PFSK-1 (cell line): Measurements from ENCODE around the gene RAD51B.

Experiments
- FOXP2 ChIP-seq: optimal IDR thresholded peaks from 2 replicates; pipeline ENCODE3; 2011; ENCODE audit warnings: borderline replicate concordance, control low read depth, inconsistent platforms; ENCODE audit not compliant: insufficient read depth; ENCODE audit errors: extremely low read length, extremely low read depth
- POLR2AphosphoS5 ChIP-seq: IDR thresholded peaks from 2 replicates; pipeline ENCODE4 v1.6.1; 2012; ENCODE audit warnings: low read depth, mild to moderate bottlenecking, control low read depth, low read length, moderate library complexity
- REST ChIP-seq, 2 experiments: IDR thresholded peaks; 2 replicates each; pipeline versions ENCODE4 v1.6.1 to v1.8.0; 2011 to 2012; ENCODE audit warnings: low read depth in 2 of 2, low read length in 2 of 2, control low read depth in 1 of 2, inconsistent platforms in 1 of 2, mild to moderate bottlenecking in 1 of 2, moderate library complexity in 1 of 2; ENCODE audit not compliant: insufficient read depth in 1 of 2
- SIN3A ChIP-seq: IDR thresholded peaks from 2 replicates; pipeline ENCODE4 v1.6.1; 2012; ENCODE audit warnings: mild to moderate bottlenecking, low read length, moderate library complexity, borderline replicate concordance; ENCODE audit not compliant: insufficient read depth
- TAF1 ChIP-seq: IDR thresholded peaks from 2 replicates; pipeline ENCODE4 v1.6.1; 2012; ENCODE audit warnings: low read length, control low read depth, borderline replicate concordance; ENCODE audit not compliant: insufficient read depth

Gene RAD51B

GRCh38 chr14:68331426-68331825, 511.8 kb downstream of the RAD51B start:
- no peak for TF ChIP-seq TAF1
- no peak for TF ChIP-seq SIN3A
- no peak for TF ChIP-seq REST (IDR thresholded peaks at IDR 0.05; ENCODE audit: insufficient read depth in 1 of 2, low read depth in 2 of 2, low read length in 2 of 2)

- no peak for TF ChIP-seq FOXP2
These were observed 512.4 kb downstream of the RAD51B start for GRCh38 chr14:68331991-68332390.

- TF ChIP-seq TAF1 (no peak), REST (IDR thresholded peaks at IDR 0.05; ENCODE audit: insufficient read depth in 1 of 2, low read depth in 2 of 2, low read length in 2 of 2) (no peak), POLR2AphosphoS5 (no peak), FOXP2 (no peak), SIN3A (no peak)
These were observed 513.7 kb downstream of the RAD51B start for GRCh38 chr14:68333262-68333661.

- TF ChIP-seq POLR2AphosphoS5 = no peak
- TF ChIP-seq FOXP2 = no peak
- TF ChIP-seq TAF1 = no peak
- TF ChIP-seq REST (IDR thresholded peaks at IDR 0.05; ENCODE audit: insufficient read depth in 1 of 2, low read depth in 2 of 2, low read length in 2 of 2) = no peak
- TF ChIP-seq SIN3A = no peak
These were observed 515.7 kb downstream of the RAD51B start for GRCh38 chr14:68335312-68335711.

- TF ChIP-seq SIN3A (no peak), TAF1 (no peak), FOXP2 (no peak), REST (IDR thresholded peaks at IDR 0.05; ENCODE audit: insufficient read depth in 1 of 2, low read depth in 2 of 2, low read length in 2 of 2) (no peak), POLR2AphosphoS5 (no peak)
These were observed 516.6 kb downstream of the RAD51B start for GRCh38 chr14:68336165-68336564.

GRCh38 chr14:68337279-68337678, 517.7 kb downstream of the RAD51B start:
- no peak for TF ChIP-seq REST (IDR thresholded peaks at IDR 0.05; ENCODE audit: insufficient read depth in 1 of 2, low read depth in 2 of 2, low read length in 2 of 2)
- no peak for TF ChIP-seq POLR2AphosphoS5
- TF ChIP-seq SIN3A = no peak
- no peak for TF ChIP-seq TAF1
- no peak for TF ChIP-seq FOXP2
